K562 (cell line): ENCODE data around the gene ITGBL1. TPM values are rescaled to one million over a fixed set of nuclear protein-coding genes. Genes with fewer than 3 reads are reported as not detected.

ENCODE experiments used
- ATAC-seq: fragments of 200-7000 bp; cut with Tn5 transposase; 3 replicates; pipeline ENCODE4 v1.9.1; 2020; ENCODE audit warnings: moderate library complexity
- BruUV-seq: library from RNA; stranded (reverse); fragments of 400-500 nt; replicated peaks from 2 replicates; lab custom pipeline; 2021; lab: Mats Ljungman, UMichigan
- CTCF ChIA-PET: fragments of 300-600 bp; formaldehyde crosslinking; extraction: SDS; loops from one replicate; lab custom pipeline; 2021; ENCODE audit warnings: low intra/inter-chr PET ratio; lab: Yijun Ruan, JAX
- POLR2A ChIA-PET: fragments of 300-600, 350-650 bp; sonication (Branson Sonifier 250); formaldehyde crosslinking; extraction: SDS; loops from one replicate; lab custom pipeline; 2021; ENCODE audit warnings: antibody characterized with exemption, inconsistent platforms; lab: Yijun Ruan, JAX
- DNase-seq, 4 experiments: peaks; one replicate each; pipeline versions ENCODE4 v3.0.0 to v3.0.0-alpha.2; 2011 to 2018; ENCODE audit warnings: low spot score in 3 of 4, mixed read lengths in 3 of 4; ENCODE audit errors: extremely low read depth in 1 of 4
- FAIRE-seq: peaks from 2 replicates; lab custom pipeline; 2011; peaks lifted over from hg19 to GRCh38; lab: Jason Lieb, UNC
- H2AFZ ChIP-seq: 2 replicates; pipeline ENCODE4 v1.6.0; 2011; ENCODE audit warnings: low read depth, low read length, control low read depth, inconsistent platforms
- H3K27ac ChIP-seq: fragments of 200-600 bp; 3 replicates; pipeline ENCODE4 v1.8.0; 2011; ENCODE audit warnings: low read depth, mild to moderate bottlenecking, control low read depth, inconsistent platforms, low read length, moderate library complexity, mixed read lengths; ENCODE audit errors: extremely low read depth
- H3K27me3 ChIP-seq, 2 experiments: fragments of 300-600 bp in 1 of 2; 2 replicates in 1 of 2; 3 replicates in 1 of 2; pipeline versions ENCODE4 v1.6.0 to v1.8.0; 2011; ENCODE audit warnings: inconsistent platforms in 2 of 2, low read length in 2 of 2, mild to moderate bottlenecking in 1 of 2, mixed read lengths in 1 of 2, moderate library complexity in 1 of 2; ENCODE audit not compliant: control insufficient read depth in 2 of 2, insufficient read depth in 2 of 2
- H3K36me3 ChIP-seq: fragments of 300-600 bp; 3 replicates; pipeline ENCODE4 v1.8.0; 2011; ENCODE audit warnings: mild to moderate bottlenecking, low read length, inconsistent platforms; ENCODE audit not compliant: control insufficient read depth, insufficient read depth
- H3K4me1 ChIP-seq, 2 experiments: fragments of 200-600 bp in 1 of 2; replicated peaks in 1 of 2; 2 replicates in 1 of 2; 3 replicates in 1 of 2; pipeline versions ENCODE4 v1.5.1 to v1.8.0; 2011; ENCODE audit warnings: inconsistent platforms in 2 of 2, low read length in 2 of 2, mild to moderate bottlenecking in 1 of 2, mixed read lengths in 1 of 2, moderate library complexity in 1 of 2; ENCODE audit not compliant: control insufficient read depth in 2 of 2, insufficient read depth in 2 of 2
- H3K4me2 ChIP-seq: 2 replicates; pipeline ENCODE4 v1.6.1; 2011; ENCODE audit warnings: low read length, control low read depth, inconsistent platforms, mixed read lengths; ENCODE audit not compliant: insufficient read depth
- H3K4me3 ChIP-seq: fragments of 200-600 bp; sonication (generic), shearing (Covaris generic); 2 replicates; pipeline ENCODE4 v1.5.1; 2016; ENCODE audit warnings: control low read depth, inconsistent platforms
- H3K79me2 ChIP-seq: fragments of 200-600 bp; 3 replicates; pipeline ENCODE4 v1.8.0; 2011; ENCODE audit warnings: low read length, inconsistent platforms; ENCODE audit not compliant: control insufficient read depth, insufficient read depth
- H3K9ac ChIP-seq, 2 experiments: 2 replicates each; pipeline versions ENCODE4 v1.6.0 to v1.6.1; 2011; ENCODE audit warnings: low read depth in 2 of 2, low read length in 2 of 2, control low read depth in 1 of 2, inconsistent platforms in 1 of 2, mild to moderate bottlenecking in 1 of 2, mixed read lengths in 1 of 2; ENCODE audit not compliant: insufficient read depth in 1 of 2
- H3K9me1 ChIP-seq: one replicate; pipeline ENCODE4 v1.6.0; 2011; ENCODE audit warnings: inconsistent platforms, mild to moderate bottlenecking, low read length, moderate library complexity; ENCODE audit not compliant: control insufficient read depth, insufficient read depth
- H3K9me3 ChIP-seq: replicated peaks from 2 replicates; pipeline ENCODE4 v1.5.1; 2011; ENCODE audit warnings: low read depth, low read length, inconsistent platforms; ENCODE audit not compliant: control insufficient read depth, insufficient read depth
- H4K20me1 ChIP-seq: replicated peaks from 2 replicates; pipeline ENCODE4 v1.6.1; 2011; ENCODE audit warnings: low read length, inconsistent platforms, mixed read lengths; ENCODE audit not compliant: control insufficient read depth, insufficient read depth
- CC2D1A ChIP-seq: fragments of 450-650 bp; IDR thresholded peaks from 2 replicates; pipeline ENCODE4 v1.6.1; 2017; ENCODE audit warnings: mild to moderate bottlenecking
- CCAR2 ChIP-seq: fragments of 200-400 bp; formaldehyde crosslinking; IDR thresholded peaks from 2 replicates; pipeline ENCODE4 v1.6.1; 2017; ENCODE audit warnings: mild to moderate bottlenecking, low read depth, low read length
- DIDO1 ChIP-seq: fragments of 450-650 bp; IDR thresholded peaks from 2 replicates; pipeline ENCODE4 v1.6.1; 2016; ENCODE audit warnings: low read depth, missing biosample characterization, missing genetic modification characterization
- FOXA1 ChIP-seq: fragments of 450-650 bp; IDR thresholded peaks from 2 replicates; pipeline ENCODE4 v1.6.1; 2016; ENCODE audit warnings: mild to moderate bottlenecking, borderline replicate concordance
- KLF1 ChIP-seq: fragments of 450-650 bp; IDR thresholded peaks from 2 replicates; pipeline ENCODE4 v1.6.1; 2016; ENCODE audit warnings: missing genetic modification characterization, missing compliant biosample characterization
- MITF ChIP-seq: IDR thresholded peaks from 2 replicates; pipeline ENCODE4 v1.6.1; 2014; ENCODE audit warnings: antibody characterized with exemption
- ZNF212 ChIP-seq: fragments of 450-650 bp; formaldehyde crosslinking; IDR thresholded peaks from 2 replicates; pipeline ENCODE4 v1.4.0; 2020; ENCODE audit warnings: mild to moderate bottlenecking
- WGBS: fragments of 100-300 bp; shearing (Covaris generic); methylation state at CpG from one replicate; pipeline ENCODE4 v1.1.6; 2016; ENCODE audit warnings: low coverage, mixed read lengths; ENCODE audit not compliant: insufficient coverage; ENCODE audit errors: missing lambda C conversion rate; 5-methylcytosine and 5-hydroxymethylcytosine counted together
- in situ Hi-C: fragments of 300-500 bp; cut with MboI; formaldehyde crosslinking; loops from 4 replicates; pipeline ENCODE4 v1.15.0; 2018; ENCODE audit warnings: inconsistent platforms, mixed read lengths
- intact Hi-C: fragments of 100-400 bp; cut with micrococcal nuclease; formaldehyde crosslinking; loops from 2 replicates; pipeline ENCODE4 v1.14.2; 2022
- polyA plus RNA-seq, 8 experiments: library from polyadenylated mRNA; depleted of rRNA in 4 of 8; stranded (reverse) in 5 of 8; unstranded in 3 of 8; fragments of >200 nt; fragmentation: Nextera tagmentation in 2 of 8; fragmentation: Illumina TruSeq in 1 of 8; extraction: Ambion mirVana in 2 of 8; extraction: Trizol in 1 of 8; gene quantifications; 2 replicates each; pipeline versions ENCODE4 v1.2.1 to v1.2.3, GENCODE V29; 2011 to 2014; ENCODE audit warnings: inconsistent platforms in 1 of 8, missing spikeins in 1 of 8
- total RNA-seq, 7 experiments: library from RNA; depleted of rRNA in 6 of 7; stranded (reverse); fragments of >200 nt in 6 of 7; fragmentation: Illumina TruSeq in 2 of 7; extraction: Trizol in 2 of 7; gene quantifications; 2 replicates each; pipeline versions ENCODE4 v1.2.1 to v1.2.3, GENCODE V29; 2011 to 2021; ENCODE audit warnings: low replicate concordance in 1 of 7
- TF ChIP-seq, protein P1 (sequence below): fragments of 250-450 bp; sonication (Bioruptor Pico); IDR thresholded peaks from 2 replicates; pipeline ENCODE4 v1.8.0; 2022; ENCODE audit warnings: moderate library complexity, mild to moderate bottlenecking, inconsistent platforms
- TF ChIP-seq, protein P2 (sequence below): fragments of 250-450 bp; sonication (Bioruptor Pico); IDR thresholded peaks from 2 replicates; pipeline ENCODE4 v1.5.0; 2020; ENCODE audit warnings: mild to moderate bottlenecking

ITGBL1 gene
- total and polyA plus RNA-seq, 9 of the 15 experiments (the other 6 are each of a cell fraction or from before 2014, with no cell fraction given) = 0.04 to 0.73 (median 0.32) TPM; not detected in 1

- in situ Hi-C loops = no loop called here
- BruUV-seq = no TSS peak
- Histone ChIP-seq H3K79me2 (no peaks in the 10 kb centered on the region), H2AFZ (no peak overlapping the region), H3K27me3 (no peaks in the 10 kb centered on the region), H3K9ac (no peak overlapping the region), H3K9me3 (no peaks in the 10 kb centered on the region), H3K9me1 (no peaks in the 10 kb centered on the region)
- no peak for ATAC-seq
- intact Hi-C loops = no loop called here
- ChIA-PET POLR2A (no interaction called here), CTCF (no interaction called here)
- no peak for TF ChIP-seq DIDO1
- no peak for TF ChIP-seq MITF
- no peak for TF ChIP-seq CC2D1A
- no peak for TF ChIP-seq FOXA1
- TF ChIP-seq, protein P1, sequence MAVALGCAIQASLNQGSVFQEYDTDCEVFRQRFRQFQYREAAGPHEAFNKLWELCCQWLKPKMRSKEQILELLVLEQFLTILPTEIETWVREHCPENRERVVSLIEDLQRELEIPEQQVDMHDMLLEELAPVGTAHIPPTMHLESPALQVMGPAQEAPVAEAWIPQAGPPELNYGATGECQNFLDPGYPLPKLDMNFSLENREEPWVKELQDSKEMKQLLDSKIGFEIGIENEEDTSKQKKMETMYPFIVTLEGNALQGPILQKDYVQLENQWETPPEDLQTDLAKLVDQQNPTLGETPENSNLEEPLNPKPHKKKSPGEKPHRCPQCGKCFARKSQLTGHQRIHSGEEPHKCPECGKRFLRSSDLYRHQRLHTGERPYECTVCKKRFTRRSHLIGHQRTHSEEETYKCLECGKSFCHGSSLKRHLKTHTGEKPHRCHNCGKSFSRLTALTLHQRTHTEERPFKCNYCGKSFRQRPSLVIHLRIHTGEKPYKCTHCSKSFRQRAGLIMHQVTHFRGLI (CRISPR knock-in tag) = no peak
- TF ChIP-seq CCAR2 = no peak
- TF ChIP-seq KLF1 (tag) = no peak
- no peak for TF ChIP-seq ZNF212 (CRISPR knock-in tag)
- TF ChIP-seq, protein P2, sequence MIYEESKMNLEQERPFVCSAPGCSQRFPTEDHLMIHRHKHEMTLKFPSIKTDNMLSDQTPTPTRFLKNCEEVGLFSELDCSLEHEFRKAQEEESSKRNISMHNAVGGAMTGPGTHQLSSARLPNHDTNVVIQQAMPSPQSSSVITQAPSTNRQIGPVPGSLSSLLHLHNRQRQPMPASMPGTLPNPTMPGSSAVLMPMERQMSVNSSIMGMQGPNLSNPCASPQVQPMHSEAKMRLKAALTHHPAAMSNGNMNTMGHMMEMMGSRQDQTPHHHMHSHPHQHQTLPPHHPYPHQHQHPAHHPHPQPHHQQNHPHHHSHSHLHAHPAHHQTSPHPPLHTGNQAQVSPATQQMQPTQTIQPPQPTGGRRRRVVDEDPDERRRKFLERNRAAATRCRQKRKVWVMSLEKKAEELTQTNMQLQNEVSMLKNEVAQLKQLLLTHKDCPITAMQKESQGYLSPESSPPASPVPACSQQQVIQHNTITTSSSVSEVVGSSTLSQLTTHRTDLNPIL (CRISPR knock-in tag) = no peak
- TF ChIP-seq, all 486 proteins: peak for 0
- WGBS = 0% methylated on average over 8 of the region's 9 CpGs
- no peak overlapping the region for H3K4me3 ChIP-seq
- no peaks in the 10 kb centered on the region for H3K36me3 ChIP-seq
- H3K4me1 ChIP-seq = no peaks in the 10 kb centered on the region
- H4K20me1 ChIP-seq = no peaks in the 10 kb centered on the region
- DNase-seq (no peak), FAIRE-seq (no peak)
- H3K4me2 ChIP-seq = no peak overlapping the region
- H3K27ac ChIP-seq = no peak overlapping the region
These were observed 92.5 kb downstream of the ITGBL1 start for GRCh38 chr13:101544979-101545378.
